Panc1 (cell line): ENCODE data around the gene NOS1.

Experiments used
- CTCF ChIP-seq: fragments of 450-650 bp; IDR thresholded peaks from 2 replicates; pipeline ENCODE4 v1.5.1; 2017; ENCODE audit warnings: mild to moderate bottlenecking
- POLR2AphosphoS5 ChIP-seq: IDR thresholded peaks from 2 replicates; pipeline ENCODE4 v1.6.1; 2012; ENCODE audit warnings: mild to moderate bottlenecking, low read depth, low read length, moderate library complexity
- SIN3A ChIP-seq: IDR thresholded peaks from 2 replicates; pipeline ENCODE4 v1.6.1; 2012; ENCODE audit warnings: low read depth, mild to moderate bottlenecking, low read length, moderate library complexity, borderline replicate concordance; ENCODE audit not compliant: insufficient read depth
- TCF7L2 ChIP-seq: IDR thresholded peaks from 2 replicates; pipeline ENCODE4 v1.6.1; 2011; ENCODE audit warnings: mild to moderate bottlenecking, low read depth, low read length, inconsistent platforms
- TF ChIP-seq, protein P1 (sequence below), 2 experiments: IDR thresholded peaks; 2 replicates each; pipeline ENCODE4 v1.6.1; 2011 to 2012; ENCODE audit warnings: low read depth in 2 of 2, control low read depth in 1 of 2, low read length in 1 of 2, mild to moderate bottlenecking in 1 of 2, moderate library complexity in 1 of 2; ENCODE audit not compliant: insufficient read depth in 1 of 2

GRCh38 chr12:117343296-117343695 is 18.1 kb downstream of the NOS1 start:
- TF ChIP-seq CTCF: no peak
- TF ChIP-seq POLR2AphosphoS5: no peak
- no peak for TF ChIP-seq SIN3A
- TF ChIP-seq, protein P1, sequence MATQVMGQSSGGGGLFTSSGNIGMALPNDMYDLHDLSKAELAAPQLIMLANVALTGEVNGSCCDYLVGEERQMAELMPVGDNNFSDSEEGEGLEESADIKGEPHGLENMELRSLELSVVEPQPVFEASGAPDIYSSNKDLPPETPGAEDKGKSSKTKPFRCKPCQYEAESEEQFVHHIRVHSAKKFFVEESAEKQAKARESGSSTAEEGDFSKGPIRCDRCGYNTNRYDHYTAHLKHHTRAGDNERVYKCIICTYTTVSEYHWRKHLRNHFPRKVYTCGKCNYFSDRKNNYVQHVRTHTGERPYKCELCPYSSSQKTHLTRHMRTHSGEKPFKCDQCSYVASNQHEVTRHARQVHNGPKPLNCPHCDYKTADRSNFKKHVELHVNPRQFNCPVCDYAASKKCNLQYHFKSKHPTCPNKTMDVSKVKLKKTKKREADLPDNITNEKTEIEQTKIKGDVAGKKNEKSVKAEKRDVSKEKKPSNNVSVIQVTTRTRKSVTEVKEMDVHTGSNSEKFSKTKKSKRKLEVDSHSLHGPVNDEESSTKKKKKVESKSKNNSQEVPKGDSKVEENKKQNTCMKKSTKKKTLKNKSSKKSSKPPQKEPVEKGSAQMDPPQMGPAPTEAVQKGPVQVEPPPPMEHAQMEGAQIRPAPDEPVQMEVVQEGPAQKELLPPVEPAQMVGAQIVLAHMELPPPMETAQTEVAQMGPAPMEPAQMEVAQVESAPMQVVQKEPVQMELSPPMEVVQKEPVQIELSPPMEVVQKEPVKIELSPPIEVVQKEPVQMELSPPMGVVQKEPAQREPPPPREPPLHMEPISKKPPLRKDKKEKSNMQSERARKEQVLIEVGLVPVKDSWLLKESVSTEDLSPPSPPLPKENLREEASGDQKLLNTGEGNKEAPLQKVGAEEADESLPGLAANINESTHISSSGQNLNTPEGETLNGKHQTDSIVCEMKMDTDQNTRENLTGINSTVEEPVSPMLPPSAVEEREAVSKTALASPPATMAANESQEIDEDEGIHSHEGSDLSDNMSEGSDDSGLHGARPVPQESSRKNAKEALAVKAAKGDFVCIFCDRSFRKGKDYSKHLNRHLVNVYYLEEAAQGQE (IDR thresholded peaks at IDR 0.05; ENCODE audit: insufficient read depth in 1 of 2, low read depth in 2 of 2, low read length in 1 of 2): no peak
- no peak for TF ChIP-seq TCF7L2
